ENCODE measurements around the gene SDCBP2.

DNA sequence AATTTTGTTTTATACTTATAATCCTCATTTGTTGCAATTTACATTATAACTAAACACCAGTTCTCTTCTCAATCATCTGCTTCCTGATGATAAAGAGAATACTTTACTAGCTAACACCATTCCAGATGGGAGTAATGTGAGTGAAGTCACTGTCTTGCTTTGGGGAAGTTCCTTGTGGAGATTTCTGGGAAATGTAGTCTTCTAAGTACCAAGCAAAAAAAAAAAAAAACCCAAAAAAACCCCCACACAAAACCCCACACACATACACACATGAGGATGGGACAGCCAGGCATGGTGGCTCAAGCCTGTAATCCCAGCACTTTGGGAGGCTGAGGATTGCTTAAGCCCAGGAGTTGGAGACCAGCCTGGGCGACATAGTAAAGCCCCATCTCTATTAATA, 65.1 kb downstream of the SDCBP2 start:
- TF ChIP-seq CTCF (IDR thresholded peaks at IDR 0.05) = no peak
- TF ChIP-seq POLR2A (IDR thresholded peaks at IDR 0.05) = no peak
